HL-60 (cell line): ENCODE results near the gene SOX8.

Source experiments
- DNase-seq, 2 experiments: peaks; one replicate each; pipeline ENCODE4 v3.0.0-alpha.2; 2010 to 2020; ENCODE audit warnings: low read depth in 1 of 2, low spot score in 1 of 2
- H3K27ac ChIP-seq: fragments of 250-450 bp; sonication (Bioruptor Pico); replicated peaks from 2 replicates; pipeline ENCODE4 v1.5.1; 2020; ENCODE audit warnings: mild to moderate bottlenecking, moderate library complexity
- H3K27me3 ChIP-seq: fragments of 250-450 bp; sonication (Bioruptor Pico); 2 replicates; pipeline ENCODE4 v1.5.1; 2021; ENCODE audit warnings: mild to moderate bottlenecking, moderate library complexity; ENCODE audit not compliant: insufficient read depth, poor library complexity, severe bottlenecking
- H3K4me3 ChIP-seq: replicated peaks from 2 replicates; pipeline ENCODE4 v1.5.1; 2011; ENCODE audit warnings: mild to moderate bottlenecking, control low read depth, low read length; ENCODE audit not compliant: insufficient read depth
- GABPA ChIP-seq: IDR thresholded peaks from 2 replicates; pipeline ENCODE4 v1.6.1; 2012; ENCODE audit warnings: low read depth
- POLR2AphosphoS5 ChIP-seq: IDR thresholded peaks from 2 replicates; pipeline ENCODE4 v1.6.1; 2012; ENCODE audit warnings: low read depth
- REST ChIP-seq: IDR thresholded peaks from 2 replicates; pipeline ENCODE4 v1.6.1; 2012; ENCODE audit warnings: low read depth; ENCODE audit not compliant: insufficient replicate concordance
- SPI1 ChIP-seq: IDR thresholded peaks from 2 replicates; pipeline ENCODE4 v1.6.1; 2012; ENCODE audit warnings: low read depth, mild to moderate bottlenecking, borderline replicate concordance
- TF ChIP-seq, protein P1 (sequence below): IDR thresholded peaks from one replicate; pipeline ENCODE4 v1.5.1; 2011; ENCODE audit warnings: low read length, control low read depth, inconsistent platforms; ENCODE audit not compliant: insufficient read depth

The SOX8 gene

DNA sequence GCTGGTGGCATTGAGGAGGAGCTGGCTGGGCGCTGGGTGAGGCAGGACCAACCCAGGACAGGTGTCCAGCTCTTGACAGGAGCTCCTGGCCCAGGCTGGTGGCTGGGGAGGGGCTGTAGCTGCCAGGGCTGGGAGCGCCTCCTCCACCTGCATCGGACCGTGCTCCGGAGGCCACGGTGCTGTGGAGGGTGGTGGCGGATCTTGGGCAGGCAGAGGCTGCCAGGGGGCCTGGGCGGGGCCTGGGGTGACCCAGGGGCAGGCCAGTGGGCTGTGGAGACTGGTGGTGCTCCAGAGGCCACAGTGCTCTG lies 32.0 kb downstream of the SOX8 start:
- Histone ChIP-seq H3K4me3 (no peak overlapping the region), H3K27me3 (peaks cover 22% of the 10 kb centered on the region), H3K27ac (no peak overlapping the region)
- DNase-seq, result no peak
- TF ChIP-seq, protein P1, sequence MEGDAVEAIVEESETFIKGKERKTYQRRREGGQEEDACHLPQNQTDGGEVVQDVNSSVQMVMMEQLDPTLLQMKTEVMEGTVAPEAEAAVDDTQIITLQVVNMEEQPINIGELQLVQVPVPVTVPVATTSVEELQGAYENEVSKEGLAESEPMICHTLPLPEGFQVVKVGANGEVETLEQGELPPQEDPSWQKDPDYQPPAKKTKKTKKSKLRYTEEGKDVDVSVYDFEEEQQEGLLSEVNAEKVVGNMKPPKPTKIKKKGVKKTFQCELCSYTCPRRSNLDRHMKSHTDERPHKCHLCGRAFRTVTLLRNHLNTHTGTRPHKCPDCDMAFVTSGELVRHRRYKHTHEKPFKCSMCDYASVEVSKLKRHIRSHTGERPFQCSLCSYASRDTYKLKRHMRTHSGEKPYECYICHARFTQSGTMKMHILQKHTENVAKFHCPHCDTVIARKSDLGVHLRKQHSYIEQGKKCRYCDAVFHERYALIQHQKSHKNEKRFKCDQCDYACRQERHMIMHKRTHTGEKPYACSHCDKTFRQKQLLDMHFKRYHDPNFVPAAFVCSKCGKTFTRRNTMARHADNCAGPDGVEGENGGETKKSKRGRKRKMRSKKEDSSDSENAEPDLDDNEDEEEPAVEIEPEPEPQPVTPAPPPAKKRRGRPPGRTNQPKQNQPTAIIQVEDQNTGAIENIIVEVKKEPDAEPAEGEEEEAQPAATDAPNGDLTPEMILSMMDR, result no peak
- TF ChIP-seq POLR2AphosphoS5 (no peak), SPI1 (no peak), GABPA (no peak), REST (no peak)

- peaks cover 19% of the 10 kb centered on the region for H3K27me3 ChIP-seq
- H3K27ac ChIP-seq, result no peak overlapping the region
- no peak overlapping the region for H3K4me3 ChIP-seq
- no peak for DNase-seq
- TF ChIP-seq SPI1 (no peak), GABPA (no peak), POLR2AphosphoS5 (no peak), REST (no peak)
- TF ChIP-seq, protein P1, result no peak
Observed at GRCh38 chr16:1014221-1014620, 32.7 kb downstream of the SOX8 start.

- no peak for DNase-seq
- no peak for TF ChIP-seq SPI1
- TF ChIP-seq, protein P1, result no peak
- TF ChIP-seq POLR2AphosphoS5, result no peak
- TF ChIP-seq GABPA, result no peak
- TF ChIP-seq REST, result no peak
- Histone ChIP-seq H3K4me3 (no peak overlapping the region), H3K27ac (no peak overlapping the region), H3K27me3 (peaks cover 12% of the 10 kb centered on the region)
Observed at GRCh38 chr16:1014771-1015495, 33.4 kb downstream of the SOX8 start.
